Measurements from ENCODE around the gene HDAC5.

GRCh38 chr17:44093231-44093900, 30.1 kb downstream of the HDAC5 start:
- TF ChIP-seq POLR2A (IDR thresholded peaks at IDR 0.05) (no peak), CTCF (IDR thresholded peaks at IDR 0.05) (no peak)
